ENCODE measurements around the gene SPATA25.
A peak's percentile ranks its signal among the peaks of the same experiment; 100 is the strongest.
"Not testable (repeated sequence)": the region's sequence is repeated elsewhere in the genome, so short reads cannot be mapped to it uniquely, and the experiment has no call there.

Gene SPATA25

DNA sequence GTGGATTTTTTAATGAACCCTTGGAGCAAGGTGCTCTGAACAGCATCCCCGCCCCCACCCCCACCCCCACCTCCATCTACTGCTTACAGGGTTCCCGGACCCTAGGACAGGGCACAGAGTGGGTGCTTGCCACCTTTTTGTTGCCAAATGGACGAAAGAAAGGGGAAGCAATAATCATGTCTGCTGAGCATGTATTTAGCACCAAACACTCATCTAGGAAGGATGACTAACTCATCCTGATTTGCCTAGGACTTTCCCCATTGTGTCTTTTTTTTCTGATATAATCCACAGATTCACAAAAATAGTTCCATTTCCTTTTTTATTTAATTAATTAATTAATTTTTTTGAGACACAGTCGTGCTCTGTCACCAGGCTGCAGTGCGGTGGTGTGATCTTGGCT is 25.7 kb upstream of the SPATA25 start:
- no peak for DNase-seq (ENCODE audit: low spot score)

GRCh38 chr20:45912344-45912682 is 24.9 kb upstream of the SPATA25 start:
- DNase-seq (ENCODE audit: low spot score): no peak

- peak; percentile 67 for DNase-seq (ENCODE audit: low spot score)
These were observed 24.3 kb upstream of the SPATA25 start, which contains the start of gene PLTP for GRCh38 chr20:45911486-45912343. TSS of gene PLTP (minus strand) at chr20:45912155. CDS start at chr20:45911452, 703 bp downstream.

DNA sequence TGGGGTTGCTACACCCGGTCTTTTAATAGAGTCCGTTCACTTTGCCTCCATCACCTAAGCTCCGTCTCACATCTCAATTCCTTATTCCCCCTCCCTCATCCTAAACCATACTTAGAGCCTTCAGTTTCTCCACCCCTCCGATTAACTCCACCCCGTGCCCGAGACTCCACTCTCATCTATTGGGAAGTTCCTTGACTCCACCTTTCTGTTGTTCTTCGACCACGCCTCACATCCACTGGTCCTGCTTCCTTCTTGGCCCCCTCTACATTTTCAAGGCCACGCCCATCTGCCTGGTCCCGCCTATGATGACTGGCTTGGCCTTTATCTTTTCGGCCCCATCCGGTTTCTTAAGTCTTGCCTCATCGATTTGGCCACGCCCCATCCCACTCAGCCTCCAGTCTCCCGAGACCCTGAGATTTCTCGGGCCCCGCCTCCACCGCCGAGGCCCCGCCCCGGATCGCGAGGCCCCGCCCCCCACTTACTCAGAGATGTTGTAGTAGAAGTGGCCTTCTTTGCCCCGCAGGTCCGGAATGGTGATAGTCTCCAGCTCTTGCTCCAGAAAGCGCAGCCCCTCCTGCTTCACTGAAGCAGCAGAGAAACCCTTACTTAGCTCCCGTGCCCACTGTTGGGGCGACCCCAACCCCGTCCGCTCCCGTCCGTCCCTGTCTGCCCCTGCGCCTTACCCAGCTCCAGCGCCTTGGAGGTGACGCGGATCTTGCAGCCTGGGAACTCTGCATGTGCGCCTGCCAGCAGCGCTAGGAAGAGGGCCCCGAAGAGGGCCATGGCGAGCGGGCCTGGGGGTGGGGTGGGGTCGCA is 23.5 kb upstream of the SPATA25 start:
- peak; percentile 96 for DNase-seq (ENCODE audit: low spot score)

DNA sequence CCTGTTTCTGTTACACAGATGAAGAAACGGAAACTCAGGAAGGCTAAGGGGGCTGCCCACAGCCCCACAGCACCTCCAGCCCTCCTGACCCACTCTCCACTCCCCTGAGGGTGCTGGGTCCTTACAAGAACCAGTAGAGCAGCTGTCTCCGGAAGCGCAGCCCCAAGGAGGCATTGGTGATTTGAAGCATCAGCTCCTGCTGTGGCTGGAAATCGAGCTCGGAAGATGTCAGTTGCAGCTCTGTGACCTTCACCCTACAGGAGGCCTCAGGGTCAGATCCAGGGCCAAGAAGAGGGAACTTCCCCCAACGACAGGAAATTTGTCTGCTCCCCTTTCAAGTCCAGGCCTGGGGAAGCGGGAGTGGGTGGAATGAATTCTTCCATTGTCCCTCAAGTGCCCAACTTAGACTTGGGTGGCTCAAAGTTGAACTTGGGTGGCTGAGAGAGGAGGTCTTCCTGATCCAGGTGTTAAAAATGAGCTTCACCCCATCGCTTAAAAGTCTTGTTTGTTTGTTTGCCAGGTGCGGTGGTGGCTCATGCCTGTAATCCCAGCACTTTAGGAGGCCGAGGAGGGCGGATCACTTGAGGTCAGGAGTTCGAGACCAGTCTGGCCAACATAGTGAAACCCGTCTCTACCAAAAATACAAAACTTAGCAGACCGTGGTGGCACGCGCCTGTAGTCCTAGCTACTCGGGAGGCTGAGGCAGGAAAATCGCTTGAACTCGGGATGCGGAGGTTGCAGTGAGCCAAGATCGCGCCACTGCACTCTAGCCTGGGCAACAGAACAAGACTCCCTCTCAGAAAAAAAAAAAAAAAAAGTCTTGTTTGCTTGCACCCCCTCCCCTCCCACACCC is 22.6 kb upstream of the SPATA25 start:
- no peak for DNase-seq (ENCODE audit: low spot score)

- no peak for DNase-seq (ENCODE audit: low spot score)
These were observed 21.9 kb upstream of the SPATA25 start for GRCh38 chr20:45909336-45909808.

DNA sequence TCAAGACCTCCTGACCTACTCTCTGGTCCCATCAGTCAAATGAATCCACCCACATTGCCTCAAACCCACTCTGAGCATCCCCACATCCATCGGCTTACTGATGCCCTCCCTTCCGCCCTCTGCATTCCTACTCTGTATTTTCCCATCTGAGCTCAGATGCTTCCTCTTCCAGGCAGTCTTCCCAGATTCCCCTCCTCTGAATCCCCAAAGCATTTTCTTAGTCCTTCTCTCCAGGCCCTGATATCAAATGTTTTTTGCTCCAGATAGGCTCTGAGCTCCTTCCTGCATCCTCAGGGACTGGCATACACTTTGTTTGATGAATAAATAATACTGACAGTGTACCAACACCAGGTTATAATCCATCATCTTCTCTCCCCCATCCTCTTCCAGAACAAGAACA is 20.7 kb upstream of the SPATA25 start:
- no peak for DNase-seq (ENCODE audit: low spot score)

DNA sequence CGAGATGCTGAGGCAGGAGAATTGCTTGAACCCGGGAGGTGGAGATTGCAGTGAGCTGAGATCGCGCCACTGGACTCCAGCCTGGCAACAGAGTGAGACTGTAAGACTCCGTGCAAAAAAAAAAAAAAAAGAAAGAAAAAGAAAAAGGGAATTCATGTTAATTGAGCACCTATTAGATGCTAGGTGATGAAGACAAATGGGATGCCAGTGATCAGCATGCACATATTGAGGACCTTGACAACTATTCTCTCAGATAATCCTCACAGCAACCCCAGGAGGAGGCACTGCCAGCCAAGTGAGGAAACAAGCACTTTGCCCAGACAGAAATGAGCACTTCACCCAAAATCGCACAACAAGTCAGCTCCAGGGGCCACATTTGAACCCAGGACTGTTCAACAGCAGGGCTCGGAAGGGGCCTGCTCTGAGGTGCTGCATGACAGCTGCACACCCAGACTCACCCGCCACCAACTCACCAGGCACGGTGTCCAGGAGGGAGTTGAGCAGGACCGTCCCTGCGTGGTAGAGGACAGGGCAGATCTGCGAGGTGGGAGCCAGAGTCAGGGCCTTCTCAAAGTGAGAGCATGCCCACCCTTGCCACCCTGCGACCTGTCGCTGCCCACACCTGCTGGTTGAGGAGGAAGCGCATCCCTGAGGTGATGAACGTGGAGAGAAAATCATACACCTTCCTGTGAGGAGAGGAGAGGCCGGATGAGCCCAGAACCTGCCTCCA is 20.0 kb upstream of the SPATA25 start:
- DNase-seq (ENCODE audit: low spot score): no peak

DNA sequence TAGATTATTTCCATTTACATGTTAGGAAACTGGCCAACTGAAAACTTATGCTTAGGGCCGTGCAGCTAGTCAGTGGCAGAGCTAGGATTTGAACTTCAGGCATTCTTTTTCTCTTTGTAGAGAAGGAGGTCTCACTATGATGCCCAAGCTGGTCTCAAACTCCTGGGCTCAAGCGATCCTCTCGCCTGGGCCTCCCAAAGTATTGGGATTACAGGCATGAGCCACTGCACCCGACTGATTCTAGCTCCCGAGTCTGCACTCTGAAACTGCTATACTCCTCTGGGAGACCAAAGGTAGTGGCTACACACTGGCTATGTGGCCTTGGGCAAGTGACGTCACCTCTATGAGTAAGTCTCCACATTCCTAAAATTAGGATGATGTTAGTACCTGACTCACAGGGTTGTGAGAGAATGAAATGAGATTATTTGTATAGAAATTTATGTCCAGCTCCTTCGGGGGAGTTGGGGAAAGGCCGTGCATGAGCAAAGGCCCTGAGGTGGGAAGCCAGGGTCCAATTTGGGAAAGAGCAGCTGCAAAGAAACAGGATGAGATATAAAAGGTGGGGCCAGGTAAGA is 18.2 kb upstream of the SPATA25 start:
- DNase-seq (ENCODE audit: low spot score): no peak

DNA sequence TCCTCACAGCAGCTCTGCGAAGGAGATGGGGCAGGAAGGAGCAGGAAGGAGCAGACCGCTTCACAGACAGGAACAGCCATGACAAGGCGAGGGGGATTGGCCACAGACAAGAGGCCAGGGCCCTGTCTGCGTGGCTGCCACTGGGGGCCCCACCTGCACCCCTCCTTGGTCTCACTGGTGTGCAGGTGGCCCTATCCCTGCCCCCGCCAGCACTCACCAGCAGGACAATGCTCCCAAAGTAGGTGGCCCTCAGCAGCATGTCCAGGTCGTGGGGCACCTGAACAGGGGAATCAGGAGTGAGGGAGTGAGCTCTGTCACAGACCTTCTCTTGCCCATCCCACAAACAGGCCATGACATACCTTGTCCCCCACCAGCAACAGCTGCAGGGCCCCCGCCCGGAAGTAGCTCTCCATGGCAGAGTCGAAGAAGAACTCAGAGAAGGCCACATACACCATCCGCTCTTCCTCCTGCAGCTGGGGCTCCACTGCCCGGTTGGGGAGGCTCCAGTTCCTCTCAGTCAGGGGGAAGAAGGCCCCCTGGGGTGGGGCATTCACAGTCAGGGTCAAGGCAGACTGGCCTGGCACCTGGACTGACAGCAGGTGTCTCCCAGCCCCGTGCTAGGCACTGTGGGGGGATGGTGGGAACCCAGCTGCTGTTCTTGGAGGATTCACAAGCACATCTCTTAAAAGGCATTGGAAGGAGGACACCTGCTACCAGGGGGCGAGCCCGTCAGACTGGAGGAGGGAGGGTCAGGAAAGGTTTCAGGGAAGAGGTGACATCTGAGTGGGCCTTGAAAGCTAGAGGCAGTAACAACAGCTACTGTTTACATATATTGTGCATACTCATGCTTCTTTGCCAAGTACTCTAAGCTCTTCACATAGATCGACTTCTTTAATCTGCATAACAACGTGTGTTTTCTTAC is 17.4 kb upstream of the SPATA25 start:
- DNase-seq (ENCODE audit: low spot score): no peak

DNA sequence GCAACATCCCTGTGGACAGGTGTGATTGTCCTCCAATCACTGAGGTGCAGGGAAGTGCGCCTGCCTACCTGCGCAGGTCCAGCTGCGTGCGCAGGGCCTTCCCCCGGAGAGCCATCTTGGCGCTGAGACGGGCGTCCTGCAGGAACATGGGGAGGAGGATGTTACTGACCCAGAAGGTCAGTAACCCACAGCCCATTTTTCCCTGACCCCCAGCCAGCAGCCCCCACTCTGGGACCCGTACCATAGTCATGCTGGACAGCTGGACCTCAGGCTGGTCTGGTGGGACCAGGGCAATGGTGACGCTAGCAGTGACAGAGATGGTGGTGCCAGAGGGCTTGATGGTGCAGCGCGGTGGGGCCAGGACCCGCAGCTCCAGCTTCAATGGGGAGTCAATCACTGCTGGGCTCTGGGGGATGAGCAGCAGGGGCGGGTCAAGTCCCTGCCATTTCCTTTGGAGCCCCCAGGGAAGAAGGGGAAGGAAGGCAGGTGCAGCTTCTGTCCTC is 14.8 kb upstream of the SPATA25 start:
- DNase-seq (ENCODE audit: low spot score): no peak

- not testable (repeated sequence) for DNase-seq (ENCODE audit: low spot score)
These were observed 13.9 kb upstream of the SPATA25 start for GRCh38 chr20:45901332-45901731.

GRCh38 chr20:45899046-45899835 is 11.8 kb upstream of the SPATA25 start:
- DNase-seq (ENCODE audit: low spot score): no peak

GRCh38 chr20:45898285-45898684 is 10.9 kb upstream of the SPATA25 start:
- DNase-seq (ENCODE audit: low spot score): no peak

GRCh38 chr20:45897692-45898091 is 10.3 kb upstream of the SPATA25 start:
- no peak for DNase-seq (ENCODE audit: low spot score)

DNA sequence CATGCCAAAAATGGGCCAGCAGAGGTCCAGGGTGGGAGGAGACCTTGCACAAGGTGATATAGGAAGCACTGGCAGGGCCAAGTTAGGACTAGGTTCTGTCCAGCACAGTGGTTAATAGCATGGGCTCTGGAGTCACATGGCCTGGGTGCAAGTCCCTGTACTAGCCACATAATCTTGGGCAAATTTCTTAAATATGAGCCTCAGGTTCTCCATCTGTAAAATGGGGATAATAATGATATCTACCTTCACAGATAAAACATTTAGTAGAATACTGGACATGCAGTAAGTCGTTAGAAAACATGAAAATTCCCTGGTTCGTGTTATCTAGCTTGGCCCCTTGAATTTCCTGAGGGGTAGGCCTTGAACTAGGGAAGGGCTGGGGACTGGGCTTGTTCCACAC is 9.9 kb upstream of the SPATA25 start:
- DNase-seq (ENCODE audit: low spot score): no peak

- no peak for DNase-seq (ENCODE audit: low spot score)
These were observed 9.3 kb upstream of the SPATA25 start for GRCh38 chr20:45896641-45897161.

- no peak for DNase-seq (ENCODE audit: low spot score)
These were observed 7.4 kb upstream of the SPATA25 start for GRCh38 chr20:45894797-45895196.

GRCh38 chr20:45893831-45894230 is 6.4 kb upstream of the SPATA25 start:
- no peak for DNase-seq (ENCODE audit: low spot score)
